Measurements from ENCODE around the gene STIM2. TPM values are rescaled to one million over a fixed set of nuclear protein-coding genes. Genes with fewer than 3 reads are reported as not detected.

Gene STIM2
- total and polyA plus RNA-seq, 7 donors = 2.4 to 8.4 (median 4.9) TPM

- H3K4me1 ChIP-seq = no peaks in the 10 kb centered on the region
- TF ChIP-seq, protein P1, sequence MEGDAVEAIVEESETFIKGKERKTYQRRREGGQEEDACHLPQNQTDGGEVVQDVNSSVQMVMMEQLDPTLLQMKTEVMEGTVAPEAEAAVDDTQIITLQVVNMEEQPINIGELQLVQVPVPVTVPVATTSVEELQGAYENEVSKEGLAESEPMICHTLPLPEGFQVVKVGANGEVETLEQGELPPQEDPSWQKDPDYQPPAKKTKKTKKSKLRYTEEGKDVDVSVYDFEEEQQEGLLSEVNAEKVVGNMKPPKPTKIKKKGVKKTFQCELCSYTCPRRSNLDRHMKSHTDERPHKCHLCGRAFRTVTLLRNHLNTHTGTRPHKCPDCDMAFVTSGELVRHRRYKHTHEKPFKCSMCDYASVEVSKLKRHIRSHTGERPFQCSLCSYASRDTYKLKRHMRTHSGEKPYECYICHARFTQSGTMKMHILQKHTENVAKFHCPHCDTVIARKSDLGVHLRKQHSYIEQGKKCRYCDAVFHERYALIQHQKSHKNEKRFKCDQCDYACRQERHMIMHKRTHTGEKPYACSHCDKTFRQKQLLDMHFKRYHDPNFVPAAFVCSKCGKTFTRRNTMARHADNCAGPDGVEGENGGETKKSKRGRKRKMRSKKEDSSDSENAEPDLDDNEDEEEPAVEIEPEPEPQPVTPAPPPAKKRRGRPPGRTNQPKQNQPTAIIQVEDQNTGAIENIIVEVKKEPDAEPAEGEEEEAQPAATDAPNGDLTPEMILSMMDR (IDR thresholded peaks at IDR 0.05) = no peak
- no peaks in the 10 kb centered on the region for H3K9me3 ChIP-seq
- H3K4me3 ChIP-seq = no peak overlapping the region
- 78 to 80% (median 79%) methylated on average over 7 of the region's 7 CpGs for WGBS, 3 donors
- no peak for DNase-seq
- no peak for ATAC-seq
- intact Hi-C loops (cut with DNase I) = no loop called here
- H3K27ac ChIP-seq = no peak overlapping the region
- H3K36me3 ChIP-seq (ENCODE audit: insufficient read depth in 1 of 2, low read depth in 1 of 2) = no peaks in the 10 kb centered on the region
- no peaks in the 10 kb centered on the region for H3K27me3 ChIP-seq (ENCODE audit: insufficient read depth in 3 of 3, low read length in 2 of 3)
Measured at GRCh38 chr4:27062256-27062655, 201.6 kb downstream of the STIM2 start.

GRCh38 chr4:27066591-27066990 is 205.9 kb downstream of the STIM2 start:
- TF ChIP-seq, protein P1 (IDR thresholded peaks at IDR 0.05) = no peak
- Histone ChIP-seq H3K4me3 (no peak overlapping the region), H3K9me3 (no peaks in the 10 kb centered on the region), H3K27me3 (ENCODE audit: insufficient read depth in 3 of 3, low read length in 2 of 3) (no peaks in the 10 kb centered on the region), H3K4me1 (no peaks in the 10 kb centered on the region), H3K27ac (no peak overlapping the region), H3K36me3 (ENCODE audit: insufficient read depth in 1 of 2, low read depth in 1 of 2) (no peaks in the 10 kb centered on the region)
- DNase-seq (no peak), ATAC-seq (no peak)
- intact Hi-C loops (cut with DNase I) = no loop called here
- WGBS, 3 donors = 59 to 77% (median 69%) methylated on average over 3 of the region's 3 CpGs

DNA sequence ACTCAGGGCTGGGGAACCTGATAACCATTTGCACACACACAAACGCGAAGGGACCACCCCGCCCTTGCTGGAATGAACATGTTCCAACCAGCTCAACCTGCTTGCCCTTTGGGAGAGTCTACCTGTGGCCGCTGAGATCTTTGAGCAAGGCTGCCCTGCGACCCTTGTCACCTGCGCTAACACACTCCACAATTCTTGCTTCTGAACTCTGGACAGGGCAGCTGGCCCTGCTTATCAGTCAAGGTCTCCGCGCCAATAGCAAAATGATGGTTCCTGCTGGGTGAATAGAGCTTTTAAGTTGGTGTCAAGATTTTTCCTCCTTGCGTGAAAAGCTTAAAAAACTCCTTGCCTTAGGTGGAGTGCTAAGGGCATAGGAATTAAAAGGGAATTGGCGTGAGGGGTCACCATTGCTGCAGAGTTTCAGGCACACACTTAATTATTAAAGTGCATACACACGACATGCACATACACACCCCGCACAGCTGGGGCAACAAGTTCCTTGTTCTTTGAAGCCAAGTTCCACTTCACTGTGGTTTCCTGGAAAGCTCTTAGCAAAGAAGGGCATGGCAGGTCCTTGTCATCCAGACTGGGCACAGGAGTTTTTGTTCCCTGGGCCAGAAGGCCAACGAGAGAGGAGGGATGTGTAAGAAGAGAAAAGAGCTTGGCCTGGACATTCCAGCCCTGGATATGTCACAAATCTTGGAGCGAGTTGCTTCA is 207.7 kb downstream of the STIM2 start:
- WGBS, 3 donors = 81 to 82% (median 82%) methylated on average over 14 of the region's 14 CpGs
- ATAC-seq (no peak), DNase-seq (no peak)

More for the DNA sequence above, 207.7 kb downstream of the STIM2 start:
- Histone ChIP-seq H3K27me3 (ENCODE audit: insufficient read depth in 3 of 3, low read length in 2 of 3) (no peaks in the 10 kb centered on the region), H3K4me3 (no peak overlapping the region), H3K9me3 (no peaks in the 10 kb centered on the region), H3K36me3 (ENCODE audit: insufficient read depth in 1 of 2, low read depth in 1 of 2) (no peaks in the 10 kb centered on the region), H3K4me1 (no peaks in the 10 kb centered on the region), H3K27ac (no peak overlapping the region)
- TF ChIP-seq, protein P1 (IDR thresholded peaks at IDR 0.05) = no peak
- intact Hi-C loops (cut with DNase I) = no loop called here

All from psoas muscle (tissue), 8 donors.